ENCODE data around the gene TESK1. TPM values are rescaled to one million over a fixed set of nuclear protein-coding genes. Genes with fewer than 3 reads are reported as not detected.

The TESK1 gene
- total RNA-seq, 2 donors from 2014 or later, result 34.3 to 41.1 TPM

- intact Hi-C loops (cut with DNase I), result no loop called here
- Histone ChIP-seq H3K9ac (ENCODE audit: low read depth in 2 of 2, low read length in 2 of 2) (peak overlapping the region; percentile 61 to 86), H3K36me3 (no peaks in the 10 kb centered on the region), H3K27ac (peak overlapping the region; percentile 91), H3K9me3 (no peaks in the 10 kb centered on the region), H3K27me3 (no peaks in the 10 kb centered on the region), H3K4me1 (peaks cover 19% of the 10 kb centered on the region), H3K4me3 (peak overlapping the region; percentile 28)
- TF ChIP-seq CTCF (IDR thresholded peaks at IDR 0.05), result no peak
- no peak for DNase-seq
These were observed 51.9 kb downstream of the TESK1 start for GRCh38 chr9:35656831-35657545.

GRCh38 chr9:35657546-35658136 is 52.6 kb downstream of the TESK1 start, which contains the start of gene RMRP:
Gene RMRP (minus strand): TSS chr9:35658019.
- no peaks in the 10 kb centered on the region for H3K9me3 ChIP-seq
- intact Hi-C loops (cut with DNase I), result no loop called here
- TF ChIP-seq CTCF (IDR thresholded peaks at IDR 0.05), result peak; percentile 24
- H3K4me3 ChIP-seq, result peak within 1 kb of the TSS; percentile 85
- peak within 1 kb of the TSS; percentile 86 to 98 for H3K9ac ChIP-seq (ENCODE audit: low read depth in 2 of 2, low read length in 2 of 2)
- no peaks in the 10 kb centered on the region for H3K27me3 ChIP-seq
- DNase-seq, result peak; percentile 97
- H3K4me1 ChIP-seq, result peaks cover 20% of the 10 kb centered on the region
- no peaks in the 10 kb centered on the region for H3K36me3 ChIP-seq
- H3K27ac ChIP-seq, result peak within 1 kb of the TSS; percentile 91

GRCh38 chr9:35658137-35658967 is 53.3 kb downstream of the TESK1 start, which contains the start of gene CCDC107:
Gene CCDC107 (plus strand): TSS chr9:35658292. CDS start chr9:35658380, 88 bp downstream.
- peak within 1 kb of the TSS; percentile 85 for H3K4me3 ChIP-seq
- H3K27me3 ChIP-seq, result no peaks in the 10 kb centered on the region
- peak; percentile 84 for DNase-seq
- peak within 1 kb of the TSS; percentile 91 for H3K27ac ChIP-seq
- intact Hi-C loops (cut with DNase I), result no loop called here
- H3K4me1 ChIP-seq, result peaks cover 20% of the 10 kb centered on the region
- no peaks in the 10 kb centered on the region for H3K36me3 ChIP-seq
- H3K9me3 ChIP-seq, result no peaks in the 10 kb centered on the region
- peak within 1 kb of the TSS; percentile 86 to 98 for H3K9ac ChIP-seq (ENCODE audit: low read depth in 2 of 2, low read length in 2 of 2)
- TF ChIP-seq CTCF (IDR thresholded peaks at IDR 0.05), result peak; percentile 51

DNA sequence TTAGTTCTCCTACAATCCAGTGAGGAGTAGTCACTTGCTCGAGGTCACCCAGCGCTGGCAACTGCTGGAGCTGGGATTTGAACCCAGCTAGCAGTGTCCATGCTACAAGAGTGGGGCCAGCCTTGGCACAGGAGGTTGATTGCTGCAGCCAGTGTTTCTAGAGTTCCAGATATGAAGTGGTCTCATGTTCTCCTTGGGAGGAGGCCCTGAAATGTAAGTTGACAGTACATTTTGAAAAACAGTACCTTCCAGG is 53.8 kb downstream of the TESK1 start:
- TF ChIP-seq CTCF (IDR thresholded peaks at IDR 0.05), result no peak
- Histone ChIP-seq H3K4me3 (peak overlapping the region; percentile 85), H3K27me3 (no peaks in the 10 kb centered on the region), H3K9me3 (no peaks in the 10 kb centered on the region), H3K4me1 (peaks cover 24% of the 10 kb centered on the region), H3K27ac (peak overlapping the region; percentile 91), H3K9ac (ENCODE audit: low read depth in 2 of 2, low read length in 2 of 2) (peak overlapping the region; percentile 86 to 98), H3K36me3 (no peaks in the 10 kb centered on the region)
- intact Hi-C loops (cut with DNase I), result no loop called here
- DNase-seq, result peak; percentile 43

- peak overlapping the region; percentile 91 for H3K27ac ChIP-seq
- TF ChIP-seq CTCF (IDR thresholded peaks at IDR 0.05), result no peak
- peak overlapping the region; percentile 85 for H3K4me3 ChIP-seq
- H3K9me3 ChIP-seq, result no peaks in the 10 kb centered on the region
- H3K27me3 ChIP-seq, result no peaks in the 10 kb centered on the region
- peak overlapping the region in 1 of 2 donors; percentile 86 for H3K9ac ChIP-seq (ENCODE audit: low read depth in 2 of 2, low read length in 2 of 2)
- H3K4me1 ChIP-seq, result peaks cover 24% of the 10 kb centered on the region
- no peak for DNase-seq
- intact Hi-C loops (cut with DNase I), result no loop called here
- no peaks in the 10 kb centered on the region for H3K36me3 ChIP-seq
These were observed 54.3 kb downstream of the TESK1 start for GRCh38 chr9:35659340-35659739.

Measured in colonic mucosa (tissue), 4 donors.